HEK293 (cell line): ENCODE data around the gene KLB.

Experiments
- BCL6B ChIP-seq: fragments of 450-650 bp; formaldehyde crosslinking; IDR thresholded peaks from 2 replicates; pipeline ENCODE4 v1.5.1; 2017; ENCODE audit warnings: missing biosample characterization, missing genetic modification characterization
- CTCF ChIP-seq: fragments of 450-650 bp; formaldehyde crosslinking; IDR thresholded peaks from 2 replicates; pipeline ENCODE4 v1.5.1; 2016; ENCODE audit warnings: missing biosample characterization, missing genetic modification characterization
- HOXA7 ChIP-seq: sonication (generic); formaldehyde crosslinking; IDR thresholded peaks from 2 replicates; pipeline ENCODE4 v1.8.1; 2022; ENCODE audit warnings: missing genetic modification reagents, borderline replicate concordance
- YY1 ChIP-seq: fragments of 450-650 bp; formaldehyde crosslinking; IDR thresholded peaks from 2 replicates; pipeline ENCODE4 v1.5.1; 2018; ENCODE audit warnings: missing biosample characterization, missing genetic modification characterization

GRCh38 chr4:39472396-39472795 is 65.7 kb downstream of the KLB start:
- TF ChIP-seq CTCF (tag by site-specific recombination) (no peak), YY1 (tag by site-specific recombination) (no peak), HOXA7 (no peak), BCL6B (tag by site-specific recombination) (no peak)
